CD4-positive, alpha-beta memory T cell (primary cell): Measurements from ENCODE around the gene BMAL2. TPM values are rescaled to one million over a fixed set of nuclear protein-coding genes. Genes with fewer than 3 reads are reported as not detected.

ENCODE experiments used
- CTCF ChIA-PET: fragments of 350-600 bp; sonication (Branson Sonifier 250); formaldehyde crosslinking; loops from one replicate; lab custom pipeline; 2021; ENCODE audit warnings: inconsistent platforms; ENCODE audit not compliant: partially characterized antibody; lab: Charles Lee
- POLR2A ChIA-PET: fragments of 350-600 bp; sonication (Branson Sonifier 250); formaldehyde crosslinking; loops from one replicate; lab custom pipeline; 2021; ENCODE audit not compliant: partially characterized antibody; lab: Charles Lee
- DNase-seq, 5 donors: peaks; one replicate each; pipeline versions ENCODE4 v3.0.0 to v3.0.0-alpha.2; 2020 to 2022; ENCODE audit warnings: mixed read lengths in 1 of 5
- H3K27ac ChIP-seq: one replicate; pipeline ENCODE4 v1.7.0; 2013; ENCODE audit warnings: low read depth, low read length
- H3K27me3 ChIP-seq: 2 replicates; pipeline ENCODE4 v1.7.0; 2013; ENCODE audit warnings: mild to moderate bottlenecking, low read length, moderate library complexity; ENCODE audit not compliant: insufficient read depth
- H3K36me3 ChIP-seq: 2 replicates; pipeline ENCODE4 v1.7.0; 2013; ENCODE audit warnings: mild to moderate bottlenecking, low read length, moderate library complexity; ENCODE audit not compliant: insufficient read depth
- H3K4me1 ChIP-seq: 2 replicates; pipeline ENCODE4 v1.7.0; 2013; ENCODE audit warnings: mild to moderate bottlenecking, low read length, moderate library complexity; ENCODE audit not compliant: insufficient read depth
- H3K4me3 ChIP-seq, 2 donors: one replicate each; pipeline ENCODE4 v1.7.0; 2013; ENCODE audit warnings: low read length in 2 of 2, mild to moderate bottlenecking in 1 of 2
- H3K9me3 ChIP-seq, 2 donors: one replicate each; pipeline ENCODE4 v1.7.0; 2013; ENCODE audit warnings: low read length in 2 of 2, control low read depth in 1 of 2; ENCODE audit not compliant: control insufficient read depth in 1 of 2
- H3K27ac Mint-ChIP-seq, 7 donors: one replicate each; pipeline ENCODE4 v1.8.0; 2020 to 2021; ENCODE audit warnings: mixed read lengths in 7 of 7, mild to moderate bottlenecking in 6 of 7, inconsistent platforms in 3 of 7, moderate library complexity in 3 of 7
- H3K27me3 Mint-ChIP-seq, 2 donors: one replicate each; pipeline ENCODE4 v1.8.0; 2020 to 2021; ENCODE audit warnings: mixed read lengths in 2 of 2
- H3K36me3 Mint-ChIP-seq, 2 donors: one replicate each; pipeline ENCODE4 v1.8.0; 2020 to 2021; ENCODE audit warnings: mixed read lengths in 2 of 2, inconsistent platforms in 1 of 2, mild to moderate bottlenecking in 1 of 2
- H3K4me1 Mint-ChIP-seq, 4 donors: one replicate each; pipeline ENCODE4 v1.8.0; 2020 to 2021; ENCODE audit warnings: mixed read lengths in 4 of 4, mild to moderate bottlenecking in 1 of 4
- H3K4me3 Mint-ChIP-seq, 8 donors: one replicate each; pipeline ENCODE4 v1.8.0; 2020 to 2021; ENCODE audit warnings: mixed read lengths in 8 of 8, mild to moderate bottlenecking in 7 of 8, moderate library complexity in 6 of 8, inconsistent platforms in 3 of 8
- H3K9me3 Mint-ChIP-seq, 8 donors: one replicate each; pipeline ENCODE4 v1.8.0; 2020 to 2021; ENCODE audit warnings: mixed read lengths in 8 of 8, mild to moderate bottlenecking in 5 of 8, inconsistent platforms in 3 of 8, moderate library complexity in 1 of 8
- intact Hi-C: fragments of 100-400 bp; cut with micrococcal nuclease; formaldehyde crosslinking; loops from one replicate; pipeline ENCODE4 v1.15.1; 2023
- polyA plus RNA-seq, 2 donors: library from polyadenylated mRNA; unstranded; fragments of 300-500 nt; fragmentation: Illumina TruSeq; gene quantifications; one replicate each; pipeline ENCODE4 v1.2.3, GENCODE V29; 2021
- total RNA-seq, 2 experiments: library from RNA; stranded (reverse); gene quantifications; one replicate each; pipeline ENCODE4 v1.2.3, GENCODE V29; 2021

BMAL2 gene
- total and polyA plus RNA-seq, 4 experiments from 2014 or later = 0.17 to 0.32 (median 0.20) TPM; not detected in 1

DNA sequence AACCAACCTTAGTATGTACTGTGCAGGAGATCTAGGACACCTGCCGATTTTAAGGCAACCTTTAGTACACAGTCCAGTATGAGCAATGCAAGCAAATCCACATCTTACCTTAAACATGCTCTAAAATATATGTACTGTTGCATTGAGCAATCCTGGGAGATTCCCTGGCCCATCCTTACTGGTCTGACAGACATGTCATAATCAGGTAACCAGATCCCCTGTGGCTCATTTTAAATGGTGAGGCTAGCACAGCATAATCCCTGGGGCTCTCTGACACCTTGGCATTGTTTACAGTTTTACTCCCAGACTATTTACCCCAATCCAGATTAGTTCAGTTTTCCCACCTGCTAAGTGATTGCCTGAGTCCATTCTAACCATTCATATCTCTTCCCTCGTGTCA, 15.1 kb downstream of the BMAL2 start:
- H3K4me1 Mint-ChIP-seq = no peaks in the 10 kb centered on the region
- no peak overlapping the region for H3K4me3 ChIP-seq
- H3K36me3 Mint-ChIP-seq = no peaks in the 10 kb centered on the region
- POLR2A ChIA-PET = no interaction called here
- intact Hi-C loops = no loop called here
- no peaks in the 10 kb centered on the region for H3K9me3 ChIP-seq
- H3K36me3 ChIP-seq = no peaks in the 10 kb centered on the region
- no peaks in the 10 kb centered on the region for H3K27me3 ChIP-seq
- peaks cover 0 to 3% of the 10 kb centered on the region in 2 donors for H3K27me3 Mint-ChIP-seq
- no peak for DNase-seq
- CTCF ChIA-PET = no interaction called here
- H3K27ac ChIP-seq = no peak overlapping the region
- no peaks in the 10 kb centered on the region for H3K9me3 Mint-ChIP-seq
- no peaks in the 10 kb centered on the region for H3K4me1 ChIP-seq
- H3K27ac Mint-ChIP-seq = no peak overlapping the region
- no peak overlapping the region for H3K4me3 Mint-ChIP-seq

DNA sequence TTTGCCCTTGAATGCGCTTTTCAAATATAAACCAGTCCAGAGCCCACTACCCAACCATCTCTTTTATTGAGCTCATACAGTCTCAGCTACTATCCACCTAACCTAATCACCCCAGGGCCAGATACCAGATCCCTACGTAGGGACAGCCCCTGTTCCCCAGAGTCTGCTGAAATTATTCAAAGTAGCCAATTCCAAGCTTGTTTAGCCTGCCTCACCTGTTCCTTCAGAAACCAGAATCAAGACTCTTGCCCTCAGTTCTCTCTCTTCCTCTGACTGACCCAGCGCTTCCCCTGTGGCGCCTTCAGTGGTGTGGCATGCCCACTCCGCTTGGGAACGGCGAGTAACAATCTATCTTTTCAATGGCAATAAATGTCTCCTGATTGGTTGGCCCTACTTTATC, 18.8 kb downstream of the BMAL2 start:
- Mint-ChIP-seq H3K36me3 (no peaks in the 10 kb centered on the region), H3K27me3 (peaks cover 3% of the 10 kb centered on the region in 2 donors), H3K4me1 (no peaks in the 10 kb centered on the region), H3K27ac (no peak overlapping the region), H3K9me3 (no peaks in the 10 kb centered on the region), H3K4me3 (no peak overlapping the region)
- H3K27ac ChIP-seq = no peak overlapping the region
- no peaks in the 10 kb centered on the region for H3K36me3 ChIP-seq
- H3K27me3 ChIP-seq = no peaks in the 10 kb centered on the region
- no peaks in the 10 kb centered on the region for H3K4me1 ChIP-seq
- ChIA-PET POLR2A (no interaction called here), CTCF (interaction anchor here (1.3 kb wide), 1 partner anchor 33 kb away, joined by 4 read pairs; no protein-coding TSS in a partner anchor)
- intact Hi-C loops = no loop called here
- H3K4me3 ChIP-seq = no peak overlapping the region
- DNase-seq = no peak
- H3K9me3 ChIP-seq = no peaks in the 10 kb centered on the region

DNA sequence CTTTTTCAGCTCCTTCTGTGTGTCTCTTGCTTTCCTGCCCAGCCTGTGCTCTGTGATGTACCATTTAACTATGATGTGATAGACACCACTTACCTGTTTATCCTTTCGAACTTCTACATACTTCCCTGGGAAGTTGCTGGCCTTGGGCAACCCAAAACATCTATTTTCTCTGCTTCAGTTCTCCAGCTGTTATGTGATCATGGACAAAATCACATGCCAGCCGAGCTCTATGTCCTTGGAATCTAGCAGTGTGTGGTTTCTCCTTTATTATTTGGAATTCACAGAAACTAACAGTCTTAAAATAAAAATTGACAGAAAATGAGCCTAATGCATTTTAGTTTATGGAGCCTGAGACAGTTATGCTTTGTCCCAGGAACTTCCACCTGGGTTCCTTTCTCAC, 22.9 kb downstream of the BMAL2 start:
- H3K27me3 Mint-ChIP-seq = peaks cover 3 to 4% of the 10 kb centered on the region in 2 donors
- H3K4me1 ChIP-seq = no peaks in the 10 kb centered on the region
- H3K36me3 ChIP-seq = no peaks in the 10 kb centered on the region
- no peak overlapping the region for H3K27ac Mint-ChIP-seq
- no peaks in the 10 kb centered on the region for H3K36me3 Mint-ChIP-seq
- H3K9me3 ChIP-seq = no peaks in the 10 kb centered on the region
- no peak for DNase-seq
- intact Hi-C loops = no loop called here
- no peaks in the 10 kb centered on the region for H3K27me3 ChIP-seq
- H3K4me1 Mint-ChIP-seq = no peaks in the 10 kb centered on the region
- no peak overlapping the region for H3K27ac ChIP-seq
- ChIA-PET CTCF (no interaction called here), POLR2A (no interaction called here)
- no peak overlapping the region for H3K4me3 ChIP-seq
- no peak overlapping the region for H3K4me3 Mint-ChIP-seq
- no peaks in the 10 kb centered on the region for H3K9me3 Mint-ChIP-seq

DNA sequence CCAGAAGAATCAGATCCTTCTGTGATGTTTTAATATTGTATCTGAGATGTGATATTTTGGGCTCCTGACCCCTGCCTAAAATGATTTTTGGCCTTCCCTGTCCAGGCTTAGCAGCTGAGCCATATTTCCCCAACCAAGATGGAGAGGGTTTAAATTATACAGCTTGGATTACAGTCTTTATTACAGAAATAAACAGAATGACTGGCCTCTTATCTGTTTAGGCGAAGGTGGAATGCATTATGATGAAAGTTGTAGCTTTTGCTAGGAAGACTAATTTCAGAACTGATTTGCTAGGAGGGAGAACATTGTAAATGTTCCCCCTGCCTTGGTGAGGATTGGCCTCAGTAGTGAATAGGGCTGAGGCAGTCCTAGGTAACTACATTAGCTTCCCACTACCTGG, 23.3 kb downstream of the BMAL2 start:
- Mint-ChIP-seq H3K9me3 (no peaks in the 10 kb centered on the region), H3K4me1 (no peaks in the 10 kb centered on the region), H3K4me3 (no peak overlapping the region), H3K27me3 (peaks cover 3 to 4% of the 10 kb centered on the region in 2 donors), H3K27ac (no peak overlapping the region), H3K36me3 (no peaks in the 10 kb centered on the region)
- H3K4me1 ChIP-seq = no peaks in the 10 kb centered on the region
- no peak overlapping the region for H3K4me3 ChIP-seq
- intact Hi-C loops = no loop called here
- ChIA-PET POLR2A (no interaction called here), CTCF (no interaction called here)
- no peak for DNase-seq
- H3K36me3 ChIP-seq = no peaks in the 10 kb centered on the region
- H3K9me3 ChIP-seq = no peaks in the 10 kb centered on the region
- no peak overlapping the region for H3K27ac ChIP-seq
- H3K27me3 ChIP-seq = no peaks in the 10 kb centered on the region

DNA sequence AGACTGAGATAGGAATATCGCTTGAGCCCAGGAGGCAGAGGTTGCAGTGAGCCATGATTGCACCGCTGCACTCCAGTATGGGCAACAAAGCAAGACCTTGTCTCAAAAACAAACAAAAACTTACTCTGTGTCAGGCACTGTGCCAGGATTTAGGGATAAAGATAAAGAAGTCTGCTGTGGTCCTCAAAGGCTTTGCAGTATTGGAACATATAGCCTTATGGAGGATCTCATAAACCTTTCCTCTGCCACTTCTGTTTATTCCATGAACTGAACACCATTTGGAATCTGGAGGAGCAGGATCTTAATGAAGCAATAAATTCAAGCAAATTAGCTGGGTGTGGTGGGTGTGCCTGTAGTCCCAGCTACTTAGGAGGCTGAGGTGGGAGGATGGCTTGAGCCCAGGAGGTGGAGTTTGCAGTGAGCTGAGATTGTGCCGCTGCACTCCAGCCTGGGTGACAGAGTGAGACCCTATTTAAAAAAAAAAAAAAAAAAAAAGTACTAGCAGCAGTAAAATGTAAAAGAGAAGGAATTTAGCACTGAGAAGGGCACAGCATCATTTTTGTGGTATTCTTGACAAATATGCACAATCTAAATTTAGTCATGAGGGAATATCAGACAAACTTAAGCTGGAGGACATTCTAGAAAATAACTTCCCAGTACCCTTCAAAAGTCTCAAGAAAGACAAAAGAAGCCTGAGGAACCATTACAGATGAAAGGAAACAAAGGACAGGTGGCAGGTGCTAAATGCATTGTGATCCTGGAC, 27.1 kb downstream of the BMAL2 start:
- H3K4me3 Mint-ChIP-seq = no peak overlapping the region
- peaks cover 0 to 4% (median 0%) of the 10 kb centered on the region in 8 donors for H3K9me3 Mint-ChIP-seq
- ChIA-PET POLR2A (no interaction called here), CTCF (interaction anchor here (0.7 kb wide), 2 partner anchors 27 to 31 kb away, joined by 3 to 4 read pairs; no protein-coding TSS in a partner anchor)
- no peaks in the 10 kb centered on the region for H3K9me3 ChIP-seq
- H3K27me3 ChIP-seq = no peaks in the 10 kb centered on the region
- DNase-seq = no peak
- intact Hi-C loops = no loop called here
- H3K27ac ChIP-seq = no peak overlapping the region
- H3K36me3 ChIP-seq = no peaks in the 10 kb centered on the region
- no peak overlapping the region for H3K4me3 ChIP-seq
- H3K27me3 Mint-ChIP-seq = peaks cover 3 to 4% of the 10 kb centered on the region in 2 donors
- no peaks in the 10 kb centered on the region for H3K36me3 Mint-ChIP-seq
- no peaks in the 10 kb centered on the region for H3K4me1 Mint-ChIP-seq
- no peak overlapping the region for H3K27ac Mint-ChIP-seq
- no peaks in the 10 kb centered on the region for H3K4me1 ChIP-seq

DNA sequence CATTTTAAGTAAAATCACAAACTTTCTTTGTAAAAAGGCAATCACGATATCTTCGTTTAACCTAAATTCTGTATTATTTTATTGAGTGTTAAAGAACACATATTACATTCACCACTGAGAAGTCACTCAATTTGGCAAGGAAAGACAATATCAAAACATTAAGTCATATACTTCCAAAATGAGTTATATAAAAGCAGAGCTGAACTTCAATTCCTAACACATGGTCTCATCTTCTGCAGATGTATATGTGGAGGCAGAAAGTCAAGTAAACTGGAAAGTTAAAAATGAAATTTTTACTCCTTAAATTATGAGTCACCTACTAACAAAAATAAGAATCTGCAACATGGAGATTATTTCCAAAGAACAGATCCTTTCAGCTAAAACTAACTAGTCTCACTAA, 28.7 kb downstream of the BMAL2 start:
- Mint-ChIP-seq H3K4me1 (no peaks in the 10 kb centered on the region), H3K36me3 (no peaks in the 10 kb centered on the region), H3K9me3 (peaks cover 0 to 4% (median 0%) of the 10 kb centered on the region in 8 donors), H3K27me3 (peaks cover 3 to 4% of the 10 kb centered on the region in 2 donors), H3K4me3 (no peak overlapping the region), H3K27ac (no peak overlapping the region)
- Histone ChIP-seq H3K27ac (no peak overlapping the region), H3K4me1 (no peaks in the 10 kb centered on the region), H3K36me3 (no peaks in the 10 kb centered on the region), H3K9me3 (no peaks in the 10 kb centered on the region), H3K4me3 (no peak overlapping the region), H3K27me3 (no peaks in the 10 kb centered on the region)
- intact Hi-C loops = no loop called here
- CTCF ChIA-PET = interaction anchor here (0.9 kb wide), 1 partner anchor 23 kb away, joined by 4 read pairs; no protein-coding TSS in a partner anchor
- DNase-seq = no peak
- POLR2A ChIA-PET = no interaction called here

DNA sequence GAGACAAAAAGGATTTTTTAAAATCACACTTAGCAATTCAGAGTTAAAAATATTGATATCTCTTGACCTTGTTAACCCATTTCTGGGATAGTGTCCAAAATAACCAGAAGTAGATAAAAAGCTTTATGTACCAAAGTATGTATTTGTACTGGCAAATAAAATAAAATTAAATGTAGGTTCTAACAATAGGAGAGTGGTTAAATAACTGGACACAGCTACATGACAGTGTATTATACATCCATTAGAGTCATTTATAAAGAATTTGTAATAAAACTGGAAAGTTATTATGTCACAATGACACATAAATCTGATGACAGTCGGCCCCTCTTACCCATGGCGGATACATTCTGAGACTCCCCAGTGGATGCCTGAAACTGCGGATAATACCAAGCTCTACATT, 34.0 kb downstream of the BMAL2 start:
- CTCF ChIA-PET = interaction anchor here (0.6 kb wide), 1 partner anchor 482 kb away, joined by 3 read pairs; no protein-coding TSS in a partner anchor

More for the DNA sequence above, 34.0 kb downstream of the BMAL2 start:
- H3K4me3 ChIP-seq = no peak overlapping the region
- Mint-ChIP-seq H3K36me3 (no peaks in the 10 kb centered on the region), H3K4me3 (no peak overlapping the region), H3K27ac (no peak overlapping the region), H3K4me1 (no peaks in the 10 kb centered on the region), H3K27me3 (peaks cover 3 to 7% of the 10 kb centered on the region in 2 donors), H3K9me3 (peaks cover 0 to 4% (median 0%) of the 10 kb centered on the region in 8 donors)
- POLR2A ChIA-PET = no interaction called here
- H3K9me3 ChIP-seq = no peaks in the 10 kb centered on the region
- no peaks in the 10 kb centered on the region for H3K27me3 ChIP-seq
- H3K27ac ChIP-seq = no peak overlapping the region
- no peak for DNase-seq
- H3K36me3 ChIP-seq = no peaks in the 10 kb centered on the region
- H3K4me1 ChIP-seq = no peaks in the 10 kb centered on the region
- intact Hi-C loops = no loop called here
